ENCODE data around the gene SLC35A4.
"Not testable (repeated sequence)": the region's sequence is repeated elsewhere in the genome, so short reads cannot be mapped to it uniquely, and the experiment has no call there.

The SLC35A4 gene

DNA sequence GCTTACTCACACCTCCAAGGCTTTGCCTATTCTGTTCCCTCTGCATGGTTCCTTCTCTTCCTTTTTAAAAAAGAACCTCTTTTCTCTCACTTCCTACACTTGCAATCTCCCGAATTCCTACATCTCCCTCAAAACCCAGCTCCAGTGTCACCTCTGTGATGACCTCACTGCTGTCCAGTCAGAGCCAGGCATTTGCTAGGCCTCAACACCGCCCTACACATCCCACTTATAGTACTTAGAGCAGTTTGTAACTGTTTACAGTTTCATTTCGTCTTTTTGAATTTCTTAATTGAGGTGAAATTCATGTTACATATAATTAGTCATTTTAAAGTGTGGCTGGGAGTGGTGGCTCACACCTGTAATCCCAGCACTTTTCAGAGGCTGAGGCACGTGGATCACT is 37.5 kb downstream of the SLC35A4 start:
- H3K36me3 Mint-ChIP-seq (ENCODE audit: low read depth), result no peaks in the 10 kb centered on the region
- no peaks in the 10 kb centered on the region for H3K4me1 Mint-ChIP-seq
- H3K27me3 Mint-ChIP-seq (ENCODE audit: low read depth, poor library complexity), result peaks cover 30% of the 10 kb centered on the region
- no peak for DNase-seq
- TF ChIP-seq, protein P1, sequence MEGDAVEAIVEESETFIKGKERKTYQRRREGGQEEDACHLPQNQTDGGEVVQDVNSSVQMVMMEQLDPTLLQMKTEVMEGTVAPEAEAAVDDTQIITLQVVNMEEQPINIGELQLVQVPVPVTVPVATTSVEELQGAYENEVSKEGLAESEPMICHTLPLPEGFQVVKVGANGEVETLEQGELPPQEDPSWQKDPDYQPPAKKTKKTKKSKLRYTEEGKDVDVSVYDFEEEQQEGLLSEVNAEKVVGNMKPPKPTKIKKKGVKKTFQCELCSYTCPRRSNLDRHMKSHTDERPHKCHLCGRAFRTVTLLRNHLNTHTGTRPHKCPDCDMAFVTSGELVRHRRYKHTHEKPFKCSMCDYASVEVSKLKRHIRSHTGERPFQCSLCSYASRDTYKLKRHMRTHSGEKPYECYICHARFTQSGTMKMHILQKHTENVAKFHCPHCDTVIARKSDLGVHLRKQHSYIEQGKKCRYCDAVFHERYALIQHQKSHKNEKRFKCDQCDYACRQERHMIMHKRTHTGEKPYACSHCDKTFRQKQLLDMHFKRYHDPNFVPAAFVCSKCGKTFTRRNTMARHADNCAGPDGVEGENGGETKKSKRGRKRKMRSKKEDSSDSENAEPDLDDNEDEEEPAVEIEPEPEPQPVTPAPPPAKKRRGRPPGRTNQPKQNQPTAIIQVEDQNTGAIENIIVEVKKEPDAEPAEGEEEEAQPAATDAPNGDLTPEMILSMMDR (IDR thresholded peaks at IDR 0.05), result no peak
- H3K27ac Mint-ChIP-seq, result no peak overlapping the region
- no peak overlapping the region for H3K4me3 Mint-ChIP-seq
- no peaks in the 10 kb centered on the region for H3K9me3 Mint-ChIP-seq

DNA sequence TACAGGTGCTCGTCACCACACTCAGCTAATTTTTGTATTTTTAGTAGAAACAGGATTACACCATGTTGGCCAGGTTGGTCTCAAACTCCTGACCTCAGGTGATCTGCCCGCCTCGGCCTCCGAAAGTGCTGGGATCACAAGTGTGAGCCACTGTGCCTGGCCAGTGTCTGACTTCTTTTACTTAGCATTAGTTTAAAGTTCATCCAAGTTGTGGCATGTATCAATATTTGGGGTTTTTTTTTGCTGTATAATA is 38.7 kb downstream of the SLC35A4 start:
- not testable (repeated sequence) for H3K4me3 Mint-ChIP-seq; DNase-seq; H3K9me3 Mint-ChIP-seq; H3K27ac Mint-ChIP-seq; H3K4me1 Mint-ChIP-seq; H3K36me3 Mint-ChIP-seq (ENCODE audit: low read depth)
- H3K27me3 Mint-ChIP-seq (ENCODE audit: low read depth, poor library complexity), result peaks cover 27% of the 10 kb centered on the region

DNA sequence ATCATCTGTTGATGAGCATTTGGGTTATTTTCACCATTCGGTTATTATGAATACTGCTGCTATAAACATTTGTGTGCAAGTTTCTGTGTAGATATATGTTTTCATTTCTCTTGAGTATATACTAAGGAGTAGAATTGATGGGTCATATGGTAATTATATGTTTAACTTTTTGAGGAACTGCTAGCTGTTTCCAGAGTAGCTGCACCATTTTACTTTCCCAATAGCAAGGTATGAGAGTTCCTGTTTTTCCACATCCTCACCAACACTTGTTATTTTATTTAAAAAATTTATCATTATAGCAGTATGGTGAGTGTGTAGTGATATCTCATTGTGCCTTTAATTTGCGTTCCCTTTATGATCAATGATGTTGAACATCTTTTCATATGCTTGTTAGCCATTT is 39.1 kb downstream of the SLC35A4 start:
- Mint-ChIP-seq H3K27ac (no peak overlapping the region), H3K4me1 (no peaks in the 10 kb centered on the region), H3K36me3 (ENCODE audit: low read depth) (no peaks in the 10 kb centered on the region), H3K4me3 (no peak overlapping the region), H3K27me3 (ENCODE audit: low read depth, poor library complexity) (peaks cover 27% of the 10 kb centered on the region), H3K9me3 (peaks cover under 1% of the 10 kb centered on the region)
- TF ChIP-seq, protein P1 (IDR thresholded peaks at IDR 0.05), result no peak
- no peak for DNase-seq

DNA sequence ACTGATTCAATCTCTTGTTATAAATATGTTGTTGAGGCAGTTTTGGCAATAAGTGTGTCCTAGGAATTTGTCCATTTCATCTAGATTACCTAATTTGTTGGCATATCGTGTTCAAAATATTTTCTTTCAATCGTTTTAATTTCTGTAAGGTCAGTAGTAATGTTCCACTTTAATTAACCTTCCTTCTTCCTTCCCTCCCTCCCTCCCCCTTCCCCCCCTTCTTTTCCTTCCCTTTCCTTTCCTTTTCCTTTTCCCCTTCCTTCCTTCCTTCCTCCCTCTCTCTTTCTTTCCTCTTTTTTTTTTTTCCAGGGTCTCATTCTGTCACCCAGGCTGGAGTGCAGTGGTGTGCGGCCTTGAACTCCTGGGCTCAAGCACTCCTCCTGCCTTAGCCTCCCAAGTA is 41.3 kb downstream of the SLC35A4 start:
- Mint-ChIP-seq H3K27me3 (ENCODE audit: low read depth, poor library complexity) (peaks cover 20% of the 10 kb centered on the region), H3K4me3 (no peak overlapping the region), H3K36me3 (ENCODE audit: low read depth) (no peaks in the 10 kb centered on the region), H3K9me3 (peaks cover 15% of the 10 kb centered on the region), H3K4me1 (no peaks in the 10 kb centered on the region), H3K27ac (no peak overlapping the region)
- TF ChIP-seq, protein P1 (IDR thresholded peaks at IDR 0.05), result no peak
- DNase-seq, result no peak

DNA sequence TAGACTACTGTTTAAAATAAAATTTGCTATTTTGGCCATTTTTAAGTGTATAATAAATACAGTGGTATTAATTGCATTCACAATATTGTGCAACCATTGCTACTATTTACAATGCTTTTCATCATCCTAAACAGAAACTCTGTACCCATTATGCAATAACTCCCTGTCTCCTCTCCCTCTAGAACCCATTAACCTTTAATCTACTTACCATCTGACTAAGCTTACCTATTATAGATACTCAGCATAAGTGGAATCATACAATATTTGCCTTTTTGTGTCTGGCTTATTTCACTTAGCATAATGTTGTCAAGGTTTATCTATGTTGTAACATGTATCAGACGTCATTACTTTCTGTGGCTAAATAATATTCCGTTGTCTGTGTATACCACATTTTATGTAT is 42.4 kb downstream of the SLC35A4 start:
- Mint-ChIP-seq H3K9me3 (peaks cover 26% of the 10 kb centered on the region), H3K27ac (no peak overlapping the region), H3K4me3 (no peak overlapping the region), H3K27me3 (ENCODE audit: low read depth, poor library complexity) (peaks cover 19% of the 10 kb centered on the region), H3K36me3 (ENCODE audit: low read depth) (no peaks in the 10 kb centered on the region), H3K4me1 (no peaks in the 10 kb centered on the region)
- TF ChIP-seq, protein P1 (IDR thresholded peaks at IDR 0.05), result no peak
- DNase-seq, result no peak

DNA sequence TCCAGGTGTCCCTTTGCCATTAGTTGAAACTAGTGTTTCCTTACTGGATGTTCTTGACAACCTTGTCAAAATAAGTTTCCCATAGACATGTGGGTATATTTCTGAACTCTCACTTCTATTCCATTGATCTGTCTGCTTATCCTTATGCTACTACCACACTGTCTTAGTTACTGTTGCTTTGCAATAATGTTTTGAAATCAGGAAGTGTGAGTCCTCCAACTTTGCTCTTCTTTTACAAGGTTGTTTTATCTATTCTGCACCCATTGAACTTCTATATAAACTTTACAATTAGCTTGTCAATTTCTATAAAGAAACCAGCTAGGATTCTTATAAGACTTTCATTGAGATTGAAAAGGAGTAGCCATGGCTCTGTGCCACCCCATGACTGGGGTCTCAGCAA is 44.1 kb downstream of the SLC35A4 start:
- Mint-ChIP-seq H3K27ac (no peak overlapping the region), H3K4me1 (no peaks in the 10 kb centered on the region), H3K4me3 (no peak overlapping the region), H3K9me3 (peaks cover 33% of the 10 kb centered on the region), H3K27me3 (ENCODE audit: low read depth, poor library complexity) (peaks cover 20% of the 10 kb centered on the region), H3K36me3 (ENCODE audit: low read depth) (no peaks in the 10 kb centered on the region)
- TF ChIP-seq, protein P1 (IDR thresholded peaks at IDR 0.05), result no peak
- no peak for DNase-seq

DNA sequence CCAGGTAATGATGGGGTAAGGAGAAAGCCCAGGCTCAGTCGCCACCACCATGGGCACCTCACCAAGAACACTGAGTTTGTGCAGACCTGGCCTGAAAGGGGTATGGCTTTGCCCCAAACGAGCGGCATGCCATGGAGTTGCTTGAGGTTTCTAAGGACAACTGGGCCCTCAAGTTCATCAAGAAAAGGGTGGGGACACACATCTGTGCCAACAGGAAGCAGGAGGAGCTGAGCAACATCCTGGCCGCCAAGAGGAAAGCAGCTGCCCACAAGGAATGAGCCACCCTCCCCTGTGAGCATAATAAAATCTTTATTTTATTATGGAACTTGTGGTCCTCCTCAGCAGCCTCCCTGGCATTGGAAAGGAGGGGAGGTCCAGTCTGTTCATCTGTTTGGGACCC is 44.5 kb downstream of the SLC35A4 start:
- Mint-ChIP-seq H3K4me1 (no peaks in the 10 kb centered on the region), H3K27ac (no peak overlapping the region), H3K4me3 (no peak overlapping the region), H3K36me3 (ENCODE audit: low read depth) (no peaks in the 10 kb centered on the region), H3K9me3 (peaks cover 33% of the 10 kb centered on the region), H3K27me3 (ENCODE audit: low read depth, poor library complexity) (peaks cover 20% of the 10 kb centered on the region)
- TF ChIP-seq, protein P1 (IDR thresholded peaks at IDR 0.05), result no peak
- DNase-seq, result no peak

Measured in nephron progenitor cell (in vitro differentiated cells).